Ureter (tissue), 1 donor: ENCODE results near the gene C1orf115. TPM values are rescaled to one million over a fixed set of nuclear protein-coding genes. Genes with fewer than 3 reads are reported as not detected.
"Not testable (repeated sequence)": the region's sequence is repeated elsewhere in the genome, so short reads cannot be mapped to it uniquely, and the experiment has no call there.

Source experiments
- DNase-seq: peaks from one replicate; pipeline ENCODE4 v3.0.0-alpha.2; 2020; ENCODE audit warnings: low spot score
- total RNA-seq: library from RNA; stranded (reverse); gene quantifications from one replicate; pipeline ENCODE4 v1.2.4, GENCODE V29; 2023
- donor health status: DM: yes; HTN: yes; CAD: no.

The C1orf115 gene
- total RNA-seq: 13.1 TPM

- DNase-seq: peak; percentile 82
Observed at GRCh38 chr1:220690140-220691052, at the start of gene C1orf115. Gene C1orf115, plus strand, starts transcription at chr1:220690363. Its CDS starts 40 bp downstream, at chr1:220690403.

GRCh38 chr1:220642285-220642684 lies 47.9 kb upstream of the C1orf115 start:
- DNase-seq: no peak

- DNase-seq: no peak
Observed at GRCh38 chr1:220652995-220653394, 37.2 kb upstream of the C1orf115 start.

- no peak for DNase-seq
Observed at GRCh38 chr1:220655509-220655908, 34.7 kb upstream of the C1orf115 start.

- DNase-seq: no peak
Observed at GRCh38 chr1:220655961-220656740, 34.0 kb upstream of the C1orf115 start.

GRCh38 chr1:220666349-220666748 lies 23.8 kb upstream of the C1orf115 start:
- no peak for DNase-seq

- DNase-seq: no peak
Observed at GRCh38 chr1:220669005-220669404, 21.2 kb upstream of the C1orf115 start.

- no peak for DNase-seq
Observed at GRCh38 chr1:220670365-220670764, 19.8 kb upstream of the C1orf115 start.

- no peak for DNase-seq
Observed at GRCh38 chr1:220673921-220674320, 16.2 kb upstream of the C1orf115 start.

GRCh38 chr1:220677251-220677650 lies 12.9 kb upstream of the C1orf115 start:
- no peak for DNase-seq

- DNase-seq: no peak
Observed at GRCh38 chr1:220680085-220680687, 10.0 kb upstream of the C1orf115 start.

- no peak for DNase-seq
Observed at GRCh38 chr1:220681220-220681880, 8.8 kb upstream of the C1orf115 start.

GRCh38 chr1:220682901-220683576 lies 7.1 kb upstream of the C1orf115 start:
- no peak for DNase-seq

GRCh38 chr1:220683716-220684115 lies 6.4 kb upstream of the C1orf115 start:
- DNase-seq: not testable (repeated sequence)

GRCh38 chr1:220684890-220685289 lies 5.3 kb upstream of the C1orf115 start:
- DNase-seq: no peak

GRCh38 chr1:220685879-220686278 lies 4.3 kb upstream of the C1orf115 start:
- DNase-seq: no peak

GRCh38 chr1:220687809-220688208 lies 2.4 kb upstream of the C1orf115 start:
- no peak for DNase-seq

- DNase-seq: no peak
Observed at GRCh38 chr1:220689666-220690065, 497 bp upstream of the C1orf115 start.

- DNase-seq: no peak
Observed at GRCh38 chr1:220691053-220691684, 1.0 kb downstream of the C1orf115 start.

GRCh38 chr1:220692436-220693228 lies 2.5 kb downstream of the C1orf115 start:
- DNase-seq: no peak
